HCT116 (cell line): ENCODE results near the gene SLC22A4. TPM values are rescaled to one million over a fixed set of nuclear protein-coding genes. Genes with fewer than 3 reads are reported as not detected.

ENCODE experiments used
- ATAC-seq: fragments of 200-7000 bp; cut with Tn5 transposase; 2 replicates; pipeline ENCODE4 v1.9.1; 2020; ENCODE audit warnings: mild to moderate bottlenecking, moderate library complexity
- BruUV-seq: library from RNA; stranded (reverse); fragments of 400-500 nt; replicated peaks from 2 replicates; lab custom pipeline; 2021; lab: Mats Ljungman, UMichigan
- CTCF ChIA-PET: fragments of 300-600 bp; sonication (Branson Sonifier 250); formaldehyde crosslinking; loops from one replicate; lab custom pipeline; 2021; ENCODE audit warnings: antibody characterized with exemption; lab: Charles Lee
- POLR2A ChIA-PET: fragments of 300-600, 350-600 bp; sonication (Branson Sonifier 250); formaldehyde crosslinking; loops from one replicate; lab custom pipeline; 2021; ENCODE audit warnings: antibody characterized with exemption; lab: Charles Lee
- RAD21 ChIA-PET, 2 experiments: fragments of 300-600 bp; sonication (Branson Sonifier 250); formaldehyde crosslinking; loops; one replicate each; lab custom pipeline; 2023; ENCODE audit warnings: low total read pairs in 2 of 2; ENCODE audit not compliant: uncharacterized antibody in 2 of 2, unreplicated experiment in 2 of 2, low non-redundant PET in 1 of 2; lab: Charles Lee
- DNase-seq: peaks from one replicate; pipeline ENCODE4 v3.0.0-alpha.2; 2010; ENCODE audit warnings: low read depth, low spot score
- H2AFZ ChIP-seq: fragments of 200-600 bp; shearing (Covaris generic), sonication (generic); 2 replicates; pipeline ENCODE4 v1.6.1; 2017; ENCODE audit warnings: low read depth, mixed run types, mixed read lengths, antibody characterized with exemption, low read length; ENCODE audit not compliant: poor library complexity, severe bottlenecking
- H3K27ac ChIP-seq: 2 replicates; pipeline ENCODE4 v1.5.1; 2012; ENCODE audit warnings: low read depth, low read length
- H3K27me3 ChIP-seq: fragments of 200-600 bp; sonication (generic); 2 replicates; pipeline ENCODE4 v1.6.1; 2016; ENCODE audit warnings: mixed run types, low read length, mixed read lengths; ENCODE audit not compliant: insufficient read depth
- H3K36me3 ChIP-seq, 2 experiments: fragments of 200-500 bp in 1 of 2; fragments of 200-600 bp in 1 of 2; sonication (Bioruptor generic) in 1 of 2; sonication (generic) in 1 of 2; 2 replicates each; pipeline versions ENCODE4 v1.5.1 to v1.6.1; 2014 to 2016; ENCODE audit warnings: low read length in 2 of 2, inconsistent platforms in 1 of 2, mixed read lengths in 1 of 2, mixed run types in 1 of 2; ENCODE audit not compliant: insufficient read depth in 2 of 2, control insufficient read depth in 1 of 2
- H3K4me1 ChIP-seq, 2 experiments: fragments of 200-600 bp in 1 of 2; sonication (generic) in 1 of 2; 2 replicates each; pipeline versions ENCODE4 v1.5.1 to v1.6.1; 2012 to 2017; ENCODE audit warnings: low read length in 2 of 2, inconsistent platforms in 1 of 2, mild to moderate bottlenecking in 1 of 2, mixed read lengths in 1 of 2, mixed run types in 1 of 2, moderate library complexity in 1 of 2; ENCODE audit not compliant: insufficient read depth in 2 of 2, control insufficient read depth in 1 of 2
- H3K4me2 ChIP-seq: fragments of 200-600 bp; sonication (generic); 2 replicates; pipeline ENCODE4 v1.6.1; 2017; ENCODE audit warnings: mixed run types, low read length, mixed read lengths
- H3K4me3 ChIP-seq, 2 experiments: fragments of 200-600 bp in 1 of 2; sonication (generic) in 1 of 2; replicated peaks in 1 of 2; 2 replicates each; pipeline ENCODE4 v1.5.1; 2011 to 2016; ENCODE audit warnings: low read length in 2 of 2, control low read depth in 1 of 2, low read depth in 1 of 2, mild to moderate bottlenecking in 1 of 2, mixed read lengths in 1 of 2, mixed run types in 1 of 2
- H3K79me2 ChIP-seq: fragments of 200-600 bp; sonication (generic); 2 replicates; pipeline ENCODE4 v1.6.1; 2017; ENCODE audit warnings: mild to moderate bottlenecking, mixed run types, low read length, moderate library complexity, mixed read lengths; ENCODE audit not compliant: insufficient read depth
- H3K9ac ChIP-seq: fragments of 200-600 bp; sonication (generic); 2 replicates; pipeline ENCODE4 v1.6.1; 2016; ENCODE audit warnings: low read length, mixed read lengths
- H3K9me2 ChIP-seq: fragments of 200-600 bp; sonication (generic), shearing (Covaris generic); 2 replicates; pipeline ENCODE4 v1.6.1; 2017; ENCODE audit warnings: mixed run types, mild to moderate bottlenecking, moderate library complexity; ENCODE audit not compliant: insufficient read depth
- H3K9me3 ChIP-seq, 2 experiments: fragments of 200-500 bp in 1 of 2; fragments of 200-600 bp in 1 of 2; sonication (Bioruptor generic) in 1 of 2; sonication (generic) in 1 of 2; 2 replicates each; pipeline ENCODE4 v1.6.1; 2014 to 2017; ENCODE audit warnings: low read length in 2 of 2, mixed read lengths in 2 of 2, inconsistent platforms in 1 of 2, low read depth in 1 of 2, mild to moderate bottlenecking in 1 of 2, mixed run types in 1 of 2, moderate library complexity in 1 of 2; ENCODE audit not compliant: control insufficient read depth in 1 of 2, insufficient read depth in 1 of 2
- H4K20me1 ChIP-seq: fragments of 200-600 bp; sonication (generic), shearing (Covaris generic); 2 replicates; pipeline ENCODE4 v1.6.1; 2017; ENCODE audit warnings: mixed run types, mild to moderate bottlenecking, moderate library complexity; ENCODE audit not compliant: insufficient read depth
- ATF3 ChIP-seq: IDR thresholded peaks from 2 replicates; pipeline ENCODE4 v1.6.1; 2012
- CEBPB ChIP-seq: IDR thresholded peaks from 2 replicates; pipeline ENCODE4 v1.6.1; 2012; ENCODE audit warnings: low read depth
- ELF1 ChIP-seq: IDR thresholded peaks from 2 replicates; pipeline ENCODE4 v1.6.1; 2012; ENCODE audit warnings: low read depth, borderline replicate concordance
- EZH2 ChIP-seq: fragments of 200-600 bp; sonication (generic); IDR thresholded peaks from 2 replicates; pipeline ENCODE4 v1.6.1; 2017; ENCODE audit warnings: antibody characterized with exemption, mixed run types
- EZH2phosphoT487 ChIP-seq: fragments of 200-600 bp; IDR thresholded peaks from 2 replicates; pipeline ENCODE4 v1.6.1; 2018; ENCODE audit warnings: antibody characterized with exemption, borderline replicate concordance
- FOSL1 ChIP-seq: IDR thresholded peaks from 2 replicates; pipeline ENCODE4 v1.6.1; 2012; ENCODE audit warnings: low read depth
- JUND ChIP-seq: IDR thresholded peaks from 2 replicates; pipeline ENCODE4 v1.6.1; 2012
- POLR2A ChIP-seq: IDR thresholded peaks from 2 replicates; pipeline ENCODE4 v1.7.0; 2011; ENCODE audit warnings: borderline replicate concordance; ENCODE audit not compliant: insufficient read depth, insufficient read length; ENCODE audit errors: extremely low read depth
- POLR2AphosphoS5 ChIP-seq: IDR thresholded peaks from 2 replicates; pipeline ENCODE4 v1.6.1; 2011; ENCODE audit warnings: mild to moderate bottlenecking, low read depth, low read length, moderate library complexity
- SIN3A ChIP-seq: IDR thresholded peaks from 2 replicates; pipeline ENCODE4 v1.6.1; 2012; ENCODE audit warnings: low read depth
- SP1 ChIP-seq: IDR thresholded peaks from 2 replicates; pipeline ENCODE4 v1.6.1; 2012; ENCODE audit warnings: low read depth
- YY1 ChIP-seq: IDR thresholded peaks from 2 replicates; pipeline ENCODE4 v1.6.1; 2011; ENCODE audit warnings: low read length, low read depth, moderate library complexity, mild to moderate bottlenecking; ENCODE audit not compliant: insufficient replicate concordance; ENCODE audit errors: extremely low read depth
- intact Hi-C: fragments of 100-400 bp; cut with micrococcal nuclease; formaldehyde crosslinking; loops from 2 replicates; pipeline ENCODE4 v1.10.0; 2022
- total RNA-seq: library from RNA; stranded (reverse); gene quantifications from one replicate; pipeline ENCODE4 v1.2.1, GENCODE V29; 2021; ENCODE audit not compliant: unreplicated experiment
- TF ChIP-seq, protein P1 (sequence below), 3 experiments: fragments of 200-600 bp in 1 of 3; sonication (generic) in 1 of 3; IDR thresholded peaks in 2 of 3; conservative IDR thresholded peaks in 1 of 3; 2 replicates each; pipeline ENCODE4 v1.5.1; 2012 to 2017; ENCODE audit warnings: low read depth in 2 of 3, low read length in 2 of 3, antibody characterized with exemption in 1 of 3, borderline replicate concordance in 1 of 3, control low read depth in 1 of 3, mild to moderate bottlenecking in 1 of 3, mixed read lengths in 1 of 3, mixed run types in 1 of 3, moderate library complexity in 1 of 3; ENCODE audit not compliant: insufficient read depth in 1 of 3
- TF ChIP-seq, protein P2 (sequence below): IDR thresholded peaks from 2 replicates; pipeline ENCODE4 v1.6.1; 2011; ENCODE audit warnings: mild to moderate bottlenecking, low read length, moderate library complexity; ENCODE audit not compliant: insufficient replicate concordance; ENCODE audit errors: extremely low read depth
- TF ChIP-seq, protein P3 (sequence below): IDR thresholded peaks from 2 replicates; pipeline ENCODE4 v1.6.1; 2012; ENCODE audit warnings: low read depth

SLC22A4 gene
- total RNA-seq, 1 experiment from 2014 or later = 0.59 TPM

GRCh38 chr5:132302413-132302812 lies 8.2 kb downstream of the SLC22A4 start (continued):
- TF ChIP-seq, protein P1, sequence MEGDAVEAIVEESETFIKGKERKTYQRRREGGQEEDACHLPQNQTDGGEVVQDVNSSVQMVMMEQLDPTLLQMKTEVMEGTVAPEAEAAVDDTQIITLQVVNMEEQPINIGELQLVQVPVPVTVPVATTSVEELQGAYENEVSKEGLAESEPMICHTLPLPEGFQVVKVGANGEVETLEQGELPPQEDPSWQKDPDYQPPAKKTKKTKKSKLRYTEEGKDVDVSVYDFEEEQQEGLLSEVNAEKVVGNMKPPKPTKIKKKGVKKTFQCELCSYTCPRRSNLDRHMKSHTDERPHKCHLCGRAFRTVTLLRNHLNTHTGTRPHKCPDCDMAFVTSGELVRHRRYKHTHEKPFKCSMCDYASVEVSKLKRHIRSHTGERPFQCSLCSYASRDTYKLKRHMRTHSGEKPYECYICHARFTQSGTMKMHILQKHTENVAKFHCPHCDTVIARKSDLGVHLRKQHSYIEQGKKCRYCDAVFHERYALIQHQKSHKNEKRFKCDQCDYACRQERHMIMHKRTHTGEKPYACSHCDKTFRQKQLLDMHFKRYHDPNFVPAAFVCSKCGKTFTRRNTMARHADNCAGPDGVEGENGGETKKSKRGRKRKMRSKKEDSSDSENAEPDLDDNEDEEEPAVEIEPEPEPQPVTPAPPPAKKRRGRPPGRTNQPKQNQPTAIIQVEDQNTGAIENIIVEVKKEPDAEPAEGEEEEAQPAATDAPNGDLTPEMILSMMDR (IDR thresholded peaks at IDR 0.05 in 2 of 3, conservative IDR thresholded peaks at IDR 0.05 in 1 of 3; ENCODE audit: borderline replicate concordance in 1 of 3, insufficient read depth in 1 of 3, low read depth in 2 of 3, low read length in 2 of 3) = no peak
- TF ChIP-seq POLR2AphosphoS5 = no peak
- no peak for TF ChIP-seq SP1
- TF ChIP-seq EZH2phosphoT487 = no peak
- TF ChIP-seq, protein P2, sequence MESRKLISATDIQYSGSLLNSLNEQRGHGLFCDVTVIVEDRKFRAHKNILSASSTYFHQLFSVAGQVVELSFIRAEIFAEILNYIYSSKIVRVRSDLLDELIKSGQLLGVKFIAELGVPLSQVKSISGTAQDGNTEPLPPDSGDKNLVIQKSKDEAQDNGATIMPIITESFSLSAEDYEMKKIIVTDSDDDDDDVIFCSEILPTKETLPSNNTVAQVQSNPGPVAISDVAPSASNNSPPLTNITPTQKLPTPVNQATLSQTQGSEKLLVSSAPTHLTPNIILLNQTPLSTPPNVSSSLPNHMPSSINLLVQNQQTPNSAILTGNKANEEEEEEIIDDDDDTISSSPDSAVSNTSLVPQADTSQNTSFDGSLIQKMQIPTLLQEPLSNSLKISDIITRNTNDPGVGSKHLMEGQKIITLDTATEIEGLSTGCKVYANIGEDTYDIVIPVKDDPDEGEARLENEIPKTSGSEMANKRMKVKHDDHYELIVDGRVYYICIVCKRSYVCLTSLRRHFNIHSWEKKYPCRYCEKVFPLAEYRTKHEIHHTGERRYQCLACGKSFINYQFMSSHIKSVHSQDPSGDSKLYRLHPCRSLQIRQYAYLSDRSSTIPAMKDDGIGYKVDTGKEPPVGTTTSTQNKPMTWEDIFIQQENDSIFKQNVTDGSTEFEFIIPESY = no peak
- no peak for TF ChIP-seq SIN3A
- TF ChIP-seq JUND = no peak
- no peak for TF ChIP-seq CEBPB
- TF ChIP-seq ATF3 = no peak

- DNase-seq (no peak), ATAC-seq (no peak)
- no peak overlapping the region for H3K4me3 ChIP-seq
- BruUV-seq = no TSS peak
- no peaks in the 10 kb centered on the region for H3K79me2 ChIP-seq
- ChIA-PET POLR2A (interaction anchor here (1.8 kb wide), 1 partner anchor 10 kb away, joined by 8 read pairs; the partner anchor contains the start of gene SLC22A4), RAD21 (no interaction called here), CTCF (interaction anchor here (2.1 kb wide), 1 partner anchor 10 kb away, joined by 4 read pairs; no protein-coding TSS in a partner anchor)
- no peaks in the 10 kb centered on the region for H4K20me1 ChIP-seq
- no peak overlapping the region for H2AFZ ChIP-seq
- intact Hi-C loops = no loop called here
- H3K27me3 ChIP-seq = no peaks in the 10 kb centered on the region
- H3K4me1 ChIP-seq = no peaks in the 10 kb centered on the region
- H3K9me3 ChIP-seq = no peaks in the 10 kb centered on the region
- H3K27ac ChIP-seq = no peak overlapping the region
- H3K36me3 ChIP-seq = no peaks in the 10 kb centered on the region
- H3K9ac ChIP-seq = no peak overlapping the region
- H3K9me2 ChIP-seq = no peaks in the 10 kb centered on the region
- H3K4me2 ChIP-seq = no peak overlapping the region
- TF ChIP-seq FOSL1 = no peak
- TF ChIP-seq ATF3 = no peak
- no peak for TF ChIP-seq ELF1
- TF ChIP-seq EZH2 = no peak
- no peak for TF ChIP-seq POLR2A
- TF ChIP-seq, protein P3, sequence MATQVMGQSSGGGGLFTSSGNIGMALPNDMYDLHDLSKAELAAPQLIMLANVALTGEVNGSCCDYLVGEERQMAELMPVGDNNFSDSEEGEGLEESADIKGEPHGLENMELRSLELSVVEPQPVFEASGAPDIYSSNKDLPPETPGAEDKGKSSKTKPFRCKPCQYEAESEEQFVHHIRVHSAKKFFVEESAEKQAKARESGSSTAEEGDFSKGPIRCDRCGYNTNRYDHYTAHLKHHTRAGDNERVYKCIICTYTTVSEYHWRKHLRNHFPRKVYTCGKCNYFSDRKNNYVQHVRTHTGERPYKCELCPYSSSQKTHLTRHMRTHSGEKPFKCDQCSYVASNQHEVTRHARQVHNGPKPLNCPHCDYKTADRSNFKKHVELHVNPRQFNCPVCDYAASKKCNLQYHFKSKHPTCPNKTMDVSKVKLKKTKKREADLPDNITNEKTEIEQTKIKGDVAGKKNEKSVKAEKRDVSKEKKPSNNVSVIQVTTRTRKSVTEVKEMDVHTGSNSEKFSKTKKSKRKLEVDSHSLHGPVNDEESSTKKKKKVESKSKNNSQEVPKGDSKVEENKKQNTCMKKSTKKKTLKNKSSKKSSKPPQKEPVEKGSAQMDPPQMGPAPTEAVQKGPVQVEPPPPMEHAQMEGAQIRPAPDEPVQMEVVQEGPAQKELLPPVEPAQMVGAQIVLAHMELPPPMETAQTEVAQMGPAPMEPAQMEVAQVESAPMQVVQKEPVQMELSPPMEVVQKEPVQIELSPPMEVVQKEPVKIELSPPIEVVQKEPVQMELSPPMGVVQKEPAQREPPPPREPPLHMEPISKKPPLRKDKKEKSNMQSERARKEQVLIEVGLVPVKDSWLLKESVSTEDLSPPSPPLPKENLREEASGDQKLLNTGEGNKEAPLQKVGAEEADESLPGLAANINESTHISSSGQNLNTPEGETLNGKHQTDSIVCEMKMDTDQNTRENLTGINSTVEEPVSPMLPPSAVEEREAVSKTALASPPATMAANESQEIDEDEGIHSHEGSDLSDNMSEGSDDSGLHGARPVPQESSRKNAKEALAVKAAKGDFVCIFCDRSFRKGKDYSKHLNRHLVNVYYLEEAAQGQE = no peak
- TF ChIP-seq YY1 = no peak
- TF ChIP-seq, protein P2 = no peak
Observed at GRCh38 chr5:132303589-132303988, 9.4 kb downstream of the SLC22A4 start.
